ENCODE measurements around the gene DNAH9.
"Not testable (repeated sequence)": the region's sequence is repeated elsewhere in the genome, so short reads cannot be mapped to it uniquely, and the experiment has no call there.

DNAH9 gene

DNA sequence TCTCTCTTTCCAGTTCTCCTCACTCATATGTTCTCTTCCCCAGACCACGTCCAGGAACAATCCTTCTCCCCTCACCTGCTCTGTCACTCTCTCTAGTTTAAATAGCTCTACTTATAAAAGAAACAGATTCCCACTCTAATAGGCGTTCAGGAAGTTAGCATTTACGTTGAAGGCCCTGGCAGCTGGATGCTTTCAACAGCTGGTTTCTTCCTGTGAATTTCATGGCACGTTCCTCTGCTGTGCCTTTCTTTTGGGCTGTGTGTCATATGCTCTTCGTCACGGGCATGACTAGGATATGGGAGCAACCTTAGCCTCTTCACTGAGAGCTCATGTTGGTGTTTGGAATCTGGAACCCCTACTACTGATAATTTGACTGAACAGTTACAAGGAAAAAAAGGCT, 325.8 kb downstream of the DNAH9 start:
- DNase-seq, result no peak

DNA sequence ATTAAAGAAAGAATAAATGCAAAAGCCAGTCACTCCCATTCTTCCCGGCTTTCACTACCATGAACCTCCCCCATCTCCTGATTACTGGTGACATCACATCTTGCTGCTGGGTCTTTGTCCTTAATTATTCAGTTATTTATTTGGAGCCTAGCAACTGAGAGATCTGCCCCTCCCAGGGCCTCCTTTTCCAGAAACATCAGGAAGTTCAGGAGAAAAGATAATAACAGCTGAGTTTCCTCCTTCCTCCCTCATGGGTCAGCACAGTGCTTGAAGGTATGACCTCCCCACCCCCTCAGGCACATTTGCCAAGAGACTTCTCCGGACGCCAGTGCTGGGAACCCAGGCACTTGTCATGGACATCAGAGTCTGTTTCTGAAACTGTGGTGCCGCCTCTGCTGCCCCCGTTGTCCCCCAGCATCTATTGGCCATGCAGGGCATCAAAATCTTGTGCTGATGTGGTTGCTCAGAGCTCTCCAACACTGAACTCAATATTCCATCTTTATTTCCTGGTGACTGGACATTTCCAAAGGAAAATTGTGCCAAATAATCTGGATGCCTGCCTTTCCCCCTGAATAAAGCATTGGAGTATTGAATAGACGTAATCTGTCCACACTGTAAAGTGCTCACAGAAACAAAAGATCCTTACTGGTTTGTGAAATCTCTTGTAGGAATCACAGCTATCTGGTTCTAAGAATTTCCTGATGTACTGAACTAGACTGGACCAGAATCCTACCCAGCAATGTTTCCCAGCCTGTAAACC, 327.2 kb downstream of the DNAH9 start:
- no peak for DNase-seq

GRCh38 chr17:11928436-11928835, 330.2 kb downstream of the DNAH9 start:
- no peak for DNase-seq

- DNase-seq, result no peak
Observed at GRCh38 chr17:11932337-11932898, 334.1 kb downstream of the DNAH9 start.

GRCh38 chr17:11935734-11936406, 337.6 kb downstream of the DNAH9 start:
- no peak for DNase-seq

DNA sequence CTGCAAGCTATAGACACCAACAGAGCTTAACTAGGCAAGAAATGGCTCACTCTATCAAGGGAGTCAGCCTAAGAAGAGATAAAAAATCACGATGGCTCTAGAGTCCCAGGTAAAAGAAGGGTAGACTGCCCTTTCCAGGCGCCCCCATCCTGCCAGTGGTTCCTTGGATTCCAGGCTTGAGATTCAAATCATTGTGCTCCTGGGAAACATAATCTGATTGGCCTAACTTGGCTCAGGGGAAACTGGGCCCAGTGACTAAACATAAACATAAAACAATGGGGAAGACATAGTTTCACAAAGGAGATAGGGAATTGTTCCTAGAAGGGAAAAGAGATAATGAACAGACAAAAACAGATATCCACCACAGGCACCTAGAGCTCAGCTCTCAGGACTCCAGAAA, 342.6 kb downstream of the DNAH9 start:
- DNase-seq, result no peak

DNA sequence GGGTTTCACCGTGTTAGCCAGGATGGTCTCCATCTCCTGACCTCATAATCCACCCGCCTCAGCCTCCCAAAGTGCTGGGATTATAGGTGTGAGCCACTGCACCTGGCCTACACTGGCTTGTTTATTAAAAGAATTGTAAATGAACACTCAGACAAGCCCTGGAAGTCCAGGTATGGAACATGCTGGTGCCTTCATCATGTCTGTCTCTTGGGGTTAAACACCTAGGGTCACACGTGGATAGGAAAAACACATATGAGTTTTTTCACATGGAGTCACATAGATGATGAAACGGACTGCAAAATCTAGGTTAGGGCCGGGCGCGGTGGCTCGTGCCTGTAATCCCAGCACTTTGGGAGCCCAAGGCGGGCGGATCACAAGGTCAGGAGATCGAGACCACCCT, 344.8 kb downstream of the DNAH9 start:
- DNase-seq, result not testable (repeated sequence)

- no peak for DNase-seq
Observed at GRCh38 chr17:11943759-11944347, 345.6 kb downstream of the DNAH9 start.

GRCh38 chr17:11944587-11944986, 346.3 kb downstream of the DNAH9 start:
- peak; percentile 67 for DNase-seq

DNA sequence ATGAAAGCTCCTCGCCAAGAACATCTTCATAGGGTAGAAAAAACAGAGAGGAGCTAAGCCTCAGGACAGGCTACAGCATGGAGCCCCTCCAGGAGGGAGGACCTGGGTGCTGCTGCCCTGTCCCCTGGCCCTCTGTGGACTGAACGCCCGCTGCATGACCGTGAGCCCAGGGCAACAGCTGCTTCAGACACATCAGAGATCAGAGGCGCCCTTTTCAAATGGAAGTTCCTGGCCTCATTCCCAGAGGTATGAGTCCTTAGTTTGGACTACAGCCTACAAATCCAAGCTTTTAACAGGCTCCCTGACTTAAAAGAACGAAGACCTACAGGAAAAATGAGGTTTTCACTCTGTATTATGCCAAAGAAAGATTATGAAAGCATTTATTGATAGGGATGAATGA, 350.5 kb downstream of the DNAH9 start:
- peak; percentile 80 for DNase-seq

DNA sequence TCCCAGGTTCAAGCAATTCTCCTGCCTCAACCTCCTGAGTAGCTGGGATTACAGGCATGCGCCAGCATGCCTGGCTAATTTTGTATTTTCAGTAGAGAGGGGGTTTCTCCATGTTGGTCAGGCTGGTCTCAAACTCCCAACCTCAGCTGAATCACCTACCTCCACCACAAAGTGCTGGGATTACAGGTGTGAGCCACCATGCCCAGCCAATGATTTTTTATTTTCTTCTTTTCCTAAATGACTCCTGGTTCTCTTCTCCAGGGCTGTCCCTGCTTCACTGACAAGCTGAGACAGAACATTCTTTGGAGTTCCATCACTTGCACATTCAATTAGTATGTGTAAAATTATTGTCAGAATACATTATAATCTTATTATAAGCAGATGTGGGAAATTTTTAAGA, 351.3 kb downstream of the DNAH9 start:
- DNase-seq, result not testable (repeated sequence)

DNA sequence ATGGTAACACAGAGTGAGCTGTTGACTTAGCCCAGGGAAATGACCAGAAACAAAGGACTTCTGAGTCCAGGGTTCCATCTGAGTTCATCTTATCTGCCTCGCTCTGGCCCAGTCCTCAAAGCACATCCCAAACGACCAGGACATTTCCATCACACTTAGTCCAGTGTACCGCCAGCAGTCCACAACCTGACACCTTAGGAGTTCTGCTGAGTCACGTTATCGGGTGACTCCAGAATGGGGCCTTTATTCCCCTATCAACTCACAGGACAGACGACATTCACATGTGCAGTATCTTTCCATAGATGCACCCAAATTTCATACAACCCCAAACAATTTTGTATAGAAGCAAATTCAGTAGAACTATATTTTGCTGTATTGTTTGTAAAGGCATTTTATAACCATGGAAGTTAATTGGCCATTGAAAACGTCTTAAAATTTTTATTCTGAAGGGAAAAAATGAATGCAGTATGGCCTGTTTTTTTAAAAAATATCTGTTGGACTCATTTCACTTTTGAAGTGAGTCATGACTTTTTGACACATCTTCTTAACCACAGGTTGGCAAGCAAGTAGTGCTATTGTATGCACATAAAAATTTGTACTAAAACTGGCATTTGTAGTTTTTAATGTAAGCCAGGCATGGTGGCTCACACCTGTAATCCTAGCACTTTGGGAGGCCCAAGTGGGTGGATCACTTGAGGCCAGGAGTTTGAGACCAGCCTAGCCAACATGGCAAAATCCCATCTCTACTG, 352.7 kb downstream of the DNAH9 start:
- DNase-seq, result peak; percentile 16

DNA sequence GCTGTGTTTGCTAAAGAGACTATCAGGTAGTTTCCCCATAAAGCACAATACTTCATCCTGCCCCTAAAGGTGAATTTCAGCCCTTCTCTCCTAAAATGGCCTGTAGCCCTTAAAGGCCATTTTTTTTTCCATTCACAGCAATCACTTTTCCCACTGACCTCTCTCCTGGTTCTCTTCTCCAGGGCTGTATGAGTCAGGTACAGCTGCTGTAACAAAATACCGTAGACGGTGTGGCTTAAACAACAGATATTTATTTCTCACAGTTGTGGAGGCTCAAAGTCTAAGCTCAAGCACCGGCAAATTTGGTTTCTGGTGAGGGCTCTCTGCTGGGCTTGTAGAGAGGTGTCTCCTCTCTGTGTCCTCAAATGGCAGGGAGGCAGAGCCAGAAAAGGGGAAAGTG, 354.3 kb downstream of the DNAH9 start:
- no peak for DNase-seq

- no peak for DNase-seq
Observed at GRCh38 chr17:11953924-11954323, 355.7 kb downstream of the DNAH9 start.

GRCh38 chr17:11954936-11955335, 356.7 kb downstream of the DNAH9 start:
- DNase-seq, result no peak

- DNase-seq, result no peak
Observed at GRCh38 chr17:11969565-11969964, 371.3 kb downstream of the DNAH9 start.

DNA sequence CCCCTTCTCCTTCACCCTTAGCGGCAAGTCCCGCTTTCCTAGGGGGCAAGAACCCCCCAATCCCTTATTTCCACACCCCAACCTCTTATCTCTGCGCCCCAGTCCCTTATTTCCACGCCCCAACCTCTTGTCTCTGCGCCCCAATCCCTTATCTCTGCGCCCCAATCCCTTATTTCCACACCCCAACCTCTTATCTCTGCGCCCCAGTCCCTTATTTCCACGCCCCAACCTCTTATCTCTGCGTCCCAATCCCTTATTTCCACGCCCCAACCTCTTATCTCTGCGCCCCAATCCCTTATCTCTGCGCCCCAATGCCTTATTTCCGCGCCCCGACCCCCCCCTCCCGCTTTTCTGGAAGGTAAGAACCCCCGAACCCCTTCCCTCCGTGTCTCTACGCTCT, 374.5 kb downstream of the DNAH9 start:
- not testable (repeated sequence) for DNase-seq

GRCh38 chr17:11979795-11980194, 381.5 kb downstream of the DNAH9 start:
- DNase-seq, result no peak

DNA sequence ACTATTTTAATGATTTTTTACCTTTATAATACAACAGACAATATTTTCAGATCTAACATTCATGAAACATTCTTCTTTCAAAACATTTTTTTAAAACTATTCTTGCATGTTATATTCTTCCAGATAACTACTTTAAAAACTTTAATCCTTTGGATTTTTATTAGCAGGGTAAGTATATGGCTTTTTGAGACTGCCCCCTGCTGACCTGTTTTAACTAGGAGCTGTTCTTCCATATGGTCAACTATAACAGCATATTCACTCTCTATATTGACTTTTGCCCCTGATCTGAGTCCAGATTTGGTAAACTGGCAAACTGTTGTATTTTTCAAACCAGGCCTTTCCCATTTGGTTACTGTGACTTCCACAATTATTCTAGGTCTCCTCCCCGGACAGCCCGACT, 382.5 kb downstream of the DNAH9 start:
- no peak for DNase-seq

DNA sequence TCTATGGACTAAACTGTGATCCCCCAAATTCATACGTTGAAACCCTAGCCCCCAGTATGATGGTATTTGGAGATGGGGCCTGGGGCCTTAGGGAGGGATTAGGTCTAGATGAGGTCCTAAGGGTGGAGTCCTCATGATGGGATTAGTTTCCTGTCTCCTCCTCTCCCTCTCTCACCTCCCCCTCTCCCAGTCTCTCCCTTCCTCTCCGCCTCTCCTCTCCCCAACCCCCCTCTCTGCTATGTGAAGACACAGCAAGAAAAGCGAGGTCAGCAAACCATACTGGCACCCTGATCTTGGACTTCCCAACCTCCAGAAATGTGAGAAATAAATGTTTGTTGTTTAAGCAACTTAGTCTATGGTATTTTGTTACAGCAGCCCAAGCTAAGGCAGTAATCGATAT, 383.6 kb downstream of the DNAH9 start:
- DNase-seq, result no peak

DNA sequence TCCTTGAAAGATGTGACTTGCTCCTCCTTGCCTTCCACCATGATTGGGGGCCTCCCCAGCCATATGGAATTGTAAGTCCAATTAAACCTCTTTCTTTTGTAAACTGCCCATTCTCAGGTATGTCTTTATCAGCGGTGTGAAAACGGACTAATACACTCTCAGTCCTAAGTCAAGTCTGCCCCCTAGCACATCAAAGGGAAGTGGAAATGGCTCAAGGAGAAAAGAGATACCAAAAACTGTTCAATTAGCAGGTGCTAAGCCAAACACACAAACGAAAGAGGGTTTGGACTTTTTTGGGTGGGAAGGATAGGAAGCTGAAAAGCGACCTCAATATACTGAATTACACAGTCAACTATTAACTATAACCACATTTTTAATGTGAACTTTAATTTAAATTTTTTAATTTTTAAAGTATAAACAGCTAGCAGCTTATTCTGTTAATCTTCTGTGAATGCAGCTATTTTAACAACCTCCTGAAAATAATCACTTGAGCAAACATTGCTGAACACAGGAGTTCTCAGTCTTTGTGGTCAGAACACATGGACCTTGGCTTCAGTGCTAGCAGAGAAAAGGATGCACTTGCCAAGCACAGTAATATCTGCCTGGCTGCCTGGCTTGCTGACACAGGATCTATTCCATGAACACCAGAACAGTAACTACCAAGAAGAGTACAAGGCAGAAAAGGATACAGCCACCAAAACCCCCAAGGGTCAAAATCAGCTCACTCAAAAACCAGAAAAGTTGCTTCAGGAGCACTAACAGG, 388.1 kb downstream of the DNAH9 start:
- DNase-seq, result no peak

GRCh38 chr17:11986942-11987329, 388.7 kb downstream of the DNAH9 start:
- DNase-seq, result no peak
